22Rv1 (cell line): ENCODE data around the gene GRM1.

Experiments
- CTCF ChIP-seq: fragments of 450-650 bp; IDR thresholded peaks from 2 replicates; pipeline ENCODE4 v1.5.1; 2017; ENCODE audit warnings: mild to moderate bottlenecking
- ZFX ChIP-seq: fragments of 450-650 bp; IDR thresholded peaks from 2 replicates; pipeline ENCODE4 v1.6.1; 2017; ENCODE audit warnings: antibody characterized with exemption, borderline replicate concordance

- TF ChIP-seq CTCF (no peak), ZFX (no peak)
Observed at GRCh38 chr6:146347090-146347489, 318.2 kb downstream of the GRM1 start.
